Stomach (tissue), 4 donors: ENCODE measurements around the gene VASH1.

ENCODE experiments used
- POLR2A ChIP-seq, 4 donors: fragments of 450-650 bp; IDR thresholded peaks; one replicate each; pipeline ENCODE4 v1.6.1; 2016; ENCODE audit warnings: antibody characterized with exemption in 4 of 4, control low read depth in 2 of 4, mild to moderate bottlenecking in 1 of 4, moderate library complexity in 1 of 4
- POLR2AphosphoS5 ChIP-seq, 3 donors: sonication (generic); formaldehyde crosslinking; IDR thresholded peaks; one replicate each; pipeline ENCODE4 v1.6.1; 2016; ENCODE audit warnings: antibody characterized with exemption in 3 of 3
- TF ChIP-seq, protein P1 (sequence below), 7 experiments: fragments of 450-650 bp in 4 of 7; fragments of 200-600 bp in 3 of 7; sonication (generic) in 3 of 7; IDR thresholded peaks; one replicate each; pipeline ENCODE4 v1.5.1; 2016 to 2019; ENCODE audit warnings: antibody characterized with exemption in 7 of 7, control low read depth in 2 of 7, mild to moderate bottlenecking in 1 of 7

DNA sequence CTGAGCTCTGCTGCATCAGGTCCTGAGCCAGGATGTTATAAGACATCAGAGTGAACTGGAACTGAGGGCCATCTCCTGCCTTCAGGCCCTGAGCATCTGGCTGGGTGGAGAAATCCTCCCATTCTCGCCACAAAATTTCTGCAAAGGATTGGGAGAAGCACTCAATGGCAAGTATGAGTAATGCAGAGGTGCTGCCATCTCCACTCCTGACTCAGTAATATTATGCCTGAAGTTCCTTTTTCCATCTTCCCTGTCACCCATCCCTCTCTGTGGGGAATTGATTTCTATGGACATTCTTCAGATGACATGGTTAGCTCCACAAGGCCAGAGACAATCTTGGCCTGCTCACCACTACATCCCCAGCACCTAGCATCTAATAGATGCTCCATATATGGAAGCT, 46.7 kb downstream of the VASH1 start:
- TF ChIP-seq, protein P1, sequence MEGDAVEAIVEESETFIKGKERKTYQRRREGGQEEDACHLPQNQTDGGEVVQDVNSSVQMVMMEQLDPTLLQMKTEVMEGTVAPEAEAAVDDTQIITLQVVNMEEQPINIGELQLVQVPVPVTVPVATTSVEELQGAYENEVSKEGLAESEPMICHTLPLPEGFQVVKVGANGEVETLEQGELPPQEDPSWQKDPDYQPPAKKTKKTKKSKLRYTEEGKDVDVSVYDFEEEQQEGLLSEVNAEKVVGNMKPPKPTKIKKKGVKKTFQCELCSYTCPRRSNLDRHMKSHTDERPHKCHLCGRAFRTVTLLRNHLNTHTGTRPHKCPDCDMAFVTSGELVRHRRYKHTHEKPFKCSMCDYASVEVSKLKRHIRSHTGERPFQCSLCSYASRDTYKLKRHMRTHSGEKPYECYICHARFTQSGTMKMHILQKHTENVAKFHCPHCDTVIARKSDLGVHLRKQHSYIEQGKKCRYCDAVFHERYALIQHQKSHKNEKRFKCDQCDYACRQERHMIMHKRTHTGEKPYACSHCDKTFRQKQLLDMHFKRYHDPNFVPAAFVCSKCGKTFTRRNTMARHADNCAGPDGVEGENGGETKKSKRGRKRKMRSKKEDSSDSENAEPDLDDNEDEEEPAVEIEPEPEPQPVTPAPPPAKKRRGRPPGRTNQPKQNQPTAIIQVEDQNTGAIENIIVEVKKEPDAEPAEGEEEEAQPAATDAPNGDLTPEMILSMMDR (IDR thresholded peaks at IDR 0.05), result no peak
- TF ChIP-seq POLR2A (IDR thresholded peaks at IDR 0.05) (no peak), POLR2AphosphoS5 (IDR thresholded peaks at IDR 0.05) (no peak)
